Heart left ventricle (tissue), 13 donors: ENCODE measurements around the gene UGGT1.

Source experiments
- CTCF ChIP-seq, 12 donors: fragments of 200-600 bp; sonication (generic) in 4 of 12; IDR thresholded peaks; one replicate each; pipeline versions ENCODE4 v1.5.0 to v1.8.0; 2018 to 2022; ENCODE audit warnings: antibody characterized with exemption in 12 of 12, mild to moderate bottlenecking in 5 of 12
- POLR2A ChIP-seq, 2 donors: fragments of 450-650 bp; IDR thresholded peaks; one replicate each; pipeline ENCODE4 v1.6.1; 2017; ENCODE audit warnings: antibody characterized with exemption in 2 of 2, mild to moderate bottlenecking in 2 of 2, moderate library complexity in 2 of 2
- donor health status: ischemic (EF 13 %, LVEDD 7.1; RV severe dilation, severe dysfunction).
- donor health status: DM: no; HTN: yes; CAD: no.
- donor health status: DM: no; HTN: no; CAD: no.
- donor health status: ischemic (EF 25% LVEDD 6.9; RV normal size, moderate dysfunction).
- donor health status: ischemic (EF 25% LVEDD 5.7; RV mildly dilated, moderate dysfunction).
- donor health status: ischemic (EF 35%, LVEDD 5.7; RV mildly dilated, moderate dysfunction).
- donor health status: nonischemic (EF 11% LVEDD 7.7; RV severe dilation, severe dysfunction).
- donor health status: DM: yes; HTN: yes; CAD: no.
- donor health status: PGD.
- donor health status: ischemic (EF 29% LVEDD 5.4; RV normal size, mild dysfunction).
- donor health status: nonischemic (EF 23%, LVEDD 6.1; RV moderate dilation, normal function).

DNA sequence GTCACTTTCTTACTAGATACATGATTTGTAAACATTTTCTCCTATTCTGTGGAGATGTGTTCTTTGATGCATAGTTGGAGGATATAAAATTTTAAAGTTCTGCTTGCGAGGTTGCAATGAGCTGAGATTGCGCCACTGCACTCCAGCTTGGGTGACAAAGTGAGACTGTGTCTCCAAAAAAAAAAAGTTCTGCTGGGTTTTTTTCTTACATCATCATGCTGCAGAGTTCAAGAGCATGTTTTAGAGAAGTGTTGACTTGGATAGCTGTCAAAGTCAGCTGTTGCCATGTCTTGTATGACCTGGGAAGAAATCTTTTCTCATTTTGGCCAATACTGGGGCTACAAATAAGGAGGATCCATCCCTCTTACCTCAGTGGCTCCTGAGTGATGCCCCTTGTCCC lies 71.3 kb downstream of the UGGT1 start:
- TF ChIP-seq CTCF (IDR thresholded peaks at IDR 0.05) (no peak), POLR2A (IDR thresholded peaks at IDR 0.05) (no peak)
